SH-SY5Y (cell line): ENCODE measurements around the gene CCNYL1.

Source experiments
- GATA2 ChIP-seq: IDR thresholded peaks from 2 replicates; pipeline ENCODE4 v1.6.1; 2011; ENCODE audit warnings: mild to moderate bottlenecking, low read depth, low read length
- GATA3 ChIP-seq: IDR thresholded peaks from 2 replicates; pipeline ENCODE4 v1.6.1; 2011; ENCODE audit warnings: low read depth, mild to moderate bottlenecking, low read length, moderate library complexity

CCNYL1 gene

DNA sequence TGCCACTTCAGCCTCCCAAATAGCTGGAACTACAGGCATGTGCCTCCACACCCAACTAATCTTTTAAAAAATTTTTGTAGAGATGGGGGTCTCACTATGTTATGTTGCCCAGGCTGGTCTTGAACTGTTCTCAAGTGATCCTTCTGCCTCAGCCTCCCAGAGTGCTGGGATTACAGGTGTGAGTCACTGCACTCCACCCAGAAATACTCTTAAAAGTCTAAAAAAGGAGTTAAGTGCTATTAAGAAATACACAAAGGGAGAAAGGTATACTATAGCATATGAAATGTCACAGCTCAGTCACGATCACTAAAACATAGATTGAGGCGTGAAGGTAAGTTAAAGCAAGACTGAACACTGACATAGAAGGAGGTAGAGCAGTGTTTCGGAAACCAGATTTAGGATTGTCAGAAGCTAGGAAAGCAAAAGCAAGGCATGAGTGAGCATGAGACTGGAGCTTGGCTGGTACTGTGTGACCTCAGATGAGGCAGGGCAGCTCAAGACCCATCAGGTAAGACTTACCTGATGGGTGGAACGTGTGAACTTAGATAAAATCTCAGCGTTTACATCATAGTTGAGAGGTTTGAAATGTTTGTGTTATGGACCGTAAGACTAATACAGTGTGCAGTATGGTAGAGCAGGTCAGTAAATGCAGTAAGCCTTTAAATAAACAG, 9.2 kb downstream of the CCNYL1 start:
- TF ChIP-seq GATA2: no peak
- TF ChIP-seq GATA3: no peak

DNA sequence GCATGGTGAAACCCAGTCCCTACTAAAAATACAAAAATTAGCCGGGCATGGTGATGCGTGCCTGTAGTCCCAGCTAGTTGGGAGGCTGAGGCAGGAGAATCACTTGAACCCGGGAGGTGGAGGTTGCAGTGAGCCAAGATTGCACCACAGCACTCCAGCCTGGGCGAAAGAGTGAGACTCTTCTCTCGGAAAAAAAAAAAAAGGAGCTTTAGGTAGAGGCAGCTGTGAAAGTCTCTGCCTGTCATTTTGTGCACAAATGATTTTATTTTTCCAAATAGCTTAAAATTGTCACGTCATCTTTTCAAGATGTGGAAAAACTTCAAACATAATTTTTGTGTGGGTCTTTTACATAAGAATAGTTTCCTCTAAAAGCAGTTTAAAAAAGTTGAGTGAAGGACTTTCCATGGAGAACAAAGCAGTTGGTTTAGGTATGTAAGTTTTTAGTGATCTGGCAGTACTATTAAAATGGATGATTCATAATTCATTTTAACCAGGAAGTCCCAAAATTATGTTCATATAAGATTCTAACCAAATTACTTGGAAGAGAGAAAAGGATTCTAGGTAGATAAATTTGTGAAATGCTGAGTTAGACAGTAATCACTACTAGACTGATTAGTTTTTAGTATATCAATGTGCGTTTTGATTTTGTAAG, 11.5 kb downstream of the CCNYL1 start:
- TF ChIP-seq GATA2: no peak
- no peak for TF ChIP-seq GATA3

DNA sequence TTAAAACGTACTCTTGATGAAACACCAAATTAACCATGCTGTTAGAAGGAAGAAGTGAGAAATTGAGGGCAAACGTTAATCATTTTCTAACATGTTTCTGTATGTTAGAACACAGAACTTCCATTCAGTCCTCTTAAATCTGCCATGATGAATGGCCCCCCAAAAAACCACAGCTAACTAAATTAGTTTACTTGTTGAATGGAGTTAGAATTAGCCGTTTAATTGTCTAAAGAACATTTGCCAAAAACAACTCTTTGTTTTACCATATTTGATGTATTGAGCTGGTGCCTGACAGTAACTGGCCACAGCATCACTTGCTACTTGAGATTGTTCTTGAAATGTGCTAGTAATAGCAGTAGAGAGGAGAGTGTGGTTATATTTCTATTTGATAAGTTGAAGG, 12.7 kb downstream of the CCNYL1 start:
- no peak for TF ChIP-seq GATA2
- no peak for TF ChIP-seq GATA3

DNA sequence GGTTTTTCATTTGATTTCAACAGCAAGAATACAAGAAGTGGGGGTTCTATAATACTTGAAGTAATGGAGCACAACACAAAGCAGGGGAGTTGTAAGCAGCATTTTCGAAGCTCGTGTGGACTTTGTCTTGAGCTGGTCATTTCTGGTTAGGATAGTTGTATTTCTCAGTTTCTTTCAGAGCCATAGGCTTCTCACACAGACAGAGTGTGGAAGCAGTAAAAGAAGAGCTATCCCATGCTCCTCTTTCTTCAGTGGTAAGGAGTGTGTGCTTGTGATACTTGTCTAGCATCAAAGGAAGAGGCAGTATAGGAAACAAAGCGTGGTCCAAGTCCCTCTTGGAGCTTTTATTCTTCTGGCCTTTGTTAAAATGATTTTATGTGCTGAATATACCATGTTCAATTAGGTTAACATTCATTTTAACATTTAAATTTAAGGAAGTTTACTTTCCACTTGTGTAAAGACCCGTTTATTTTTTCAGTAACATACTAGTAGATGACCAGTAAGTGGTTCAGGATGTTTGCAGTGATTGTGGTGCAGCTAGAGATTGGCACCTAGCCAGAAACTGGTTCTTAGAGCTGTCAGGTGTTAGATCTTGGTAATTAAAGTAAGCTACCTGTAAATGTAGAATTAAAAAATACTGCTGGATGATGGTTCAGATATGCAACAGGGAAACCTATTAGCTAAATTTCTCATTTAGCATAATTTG, 14.6 kb downstream of the CCNYL1 start:
- TF ChIP-seq GATA2 (no peak), GATA3 (no peak)

DNA sequence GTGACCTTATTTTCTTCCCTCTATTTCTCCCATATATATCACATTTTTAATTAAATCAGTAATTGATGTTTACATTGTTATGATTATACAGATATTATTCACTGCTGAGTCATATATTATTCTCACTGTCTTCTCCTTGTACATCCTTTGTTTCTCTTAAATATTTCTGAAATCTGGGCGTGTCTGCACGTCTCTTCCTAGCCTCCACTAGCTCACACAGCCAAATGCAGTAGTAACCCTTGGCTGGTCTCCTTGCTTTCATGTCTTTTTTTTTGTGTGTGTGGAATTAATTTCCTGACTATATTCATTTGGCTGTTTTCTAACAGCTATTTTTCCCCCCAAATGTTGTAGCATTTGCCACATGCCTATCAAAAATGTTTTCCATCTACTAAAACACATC, 15.8 kb downstream of the CCNYL1 start:
- no peak for TF ChIP-seq GATA3
- no peak for TF ChIP-seq GATA2

DNA sequence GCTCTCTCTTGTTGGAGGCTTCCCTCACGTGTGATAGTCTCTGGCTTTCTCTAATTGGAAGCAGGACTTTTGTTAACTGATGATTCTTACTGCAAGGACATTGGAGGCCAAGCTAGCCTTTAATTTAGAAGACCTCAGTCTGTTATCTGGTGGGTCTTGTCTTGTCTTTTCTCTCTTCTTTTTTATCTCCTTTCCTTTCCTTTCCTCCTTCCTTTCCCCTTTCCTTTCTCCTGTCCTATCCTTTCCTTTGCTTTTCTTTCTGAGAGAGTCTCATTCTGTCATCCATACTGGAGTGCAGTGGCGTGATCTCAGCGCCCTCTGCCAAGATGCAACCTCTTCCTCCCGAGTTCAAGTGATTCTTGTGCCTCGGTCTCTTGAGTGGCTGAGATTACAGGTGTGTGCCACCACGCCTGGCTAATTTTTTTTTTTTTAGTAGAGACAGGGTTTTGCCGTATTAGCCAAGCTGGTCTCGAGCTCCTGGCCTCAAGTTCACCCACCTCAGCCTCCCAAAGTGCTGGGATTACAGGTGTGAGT, 18.1 kb downstream of the CCNYL1 start:
- TF ChIP-seq GATA3 (no peak), GATA2 (no peak)

DNA sequence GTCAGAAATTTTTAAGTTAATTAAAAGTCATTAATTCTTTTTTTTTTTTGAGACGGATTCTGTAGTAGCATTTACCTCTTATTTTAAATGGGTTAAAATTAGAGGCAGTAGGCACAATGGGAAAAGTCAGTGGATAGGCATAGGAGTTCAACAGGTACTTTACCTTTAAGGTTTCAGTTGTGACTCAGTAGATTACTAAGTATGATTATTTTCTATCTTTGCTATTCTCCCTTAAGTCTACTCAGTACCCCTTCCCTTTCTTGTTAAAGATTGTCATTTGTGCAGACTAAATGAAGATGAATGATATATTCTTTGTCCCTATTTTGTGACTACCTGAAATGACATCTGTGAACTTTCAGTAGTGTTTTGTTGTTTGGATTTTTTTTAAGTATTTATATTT, 19.7 kb downstream of the CCNYL1 start:
- TF ChIP-seq GATA2: no peak
- no peak for TF ChIP-seq GATA3

DNA sequence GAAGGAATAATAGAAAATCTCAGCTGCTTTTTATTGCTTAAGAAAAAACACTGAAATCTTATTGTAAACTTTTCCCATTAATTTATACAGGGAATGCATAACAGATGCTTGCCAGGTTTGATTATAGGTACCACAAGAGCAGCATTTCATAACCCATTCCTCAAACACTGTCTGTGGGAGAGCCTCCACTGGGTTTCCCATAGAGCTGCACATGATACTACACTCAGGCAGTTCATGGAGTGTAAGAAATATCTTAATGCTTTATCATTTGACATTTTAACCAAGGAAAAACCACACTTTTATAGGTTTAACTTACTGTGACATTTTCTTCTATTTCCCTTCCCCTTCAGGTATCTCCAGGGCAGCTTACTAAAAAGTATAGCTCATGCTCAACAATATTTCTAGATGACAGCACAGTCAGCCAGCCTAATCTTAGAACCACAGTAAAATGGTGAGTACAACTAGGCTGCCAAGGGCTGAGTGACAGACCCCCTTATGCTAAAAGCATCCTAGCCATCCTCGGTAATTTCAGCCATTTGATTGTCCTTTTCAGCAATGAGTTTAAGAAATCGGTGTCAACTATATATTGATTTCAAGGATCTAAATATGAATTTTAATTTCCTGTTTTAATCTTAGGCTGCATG, 22.3 kb downstream of the CCNYL1 start:
- TF ChIP-seq GATA3 (no peak), GATA2 (no peak)

DNA sequence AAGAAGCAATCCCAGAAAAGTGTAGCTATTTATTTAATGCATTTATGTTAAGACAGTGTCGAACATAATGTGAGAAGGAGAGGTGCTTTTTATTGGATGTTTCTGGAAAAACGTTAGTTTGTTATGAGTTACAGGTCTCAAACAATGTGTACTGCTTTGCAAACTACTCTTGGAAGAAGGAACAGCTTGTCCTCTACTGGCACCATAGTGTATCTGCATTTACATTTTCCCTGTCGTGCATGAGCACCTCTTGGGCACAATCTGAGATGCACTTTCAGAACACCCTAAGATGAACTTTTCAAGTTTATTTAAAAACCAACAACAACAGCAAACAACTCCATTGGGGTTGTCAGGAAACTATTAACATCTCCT, 22.8 kb downstream of the CCNYL1 start:
- TF ChIP-seq GATA2 (no peak), GATA3 (no peak)

DNA sequence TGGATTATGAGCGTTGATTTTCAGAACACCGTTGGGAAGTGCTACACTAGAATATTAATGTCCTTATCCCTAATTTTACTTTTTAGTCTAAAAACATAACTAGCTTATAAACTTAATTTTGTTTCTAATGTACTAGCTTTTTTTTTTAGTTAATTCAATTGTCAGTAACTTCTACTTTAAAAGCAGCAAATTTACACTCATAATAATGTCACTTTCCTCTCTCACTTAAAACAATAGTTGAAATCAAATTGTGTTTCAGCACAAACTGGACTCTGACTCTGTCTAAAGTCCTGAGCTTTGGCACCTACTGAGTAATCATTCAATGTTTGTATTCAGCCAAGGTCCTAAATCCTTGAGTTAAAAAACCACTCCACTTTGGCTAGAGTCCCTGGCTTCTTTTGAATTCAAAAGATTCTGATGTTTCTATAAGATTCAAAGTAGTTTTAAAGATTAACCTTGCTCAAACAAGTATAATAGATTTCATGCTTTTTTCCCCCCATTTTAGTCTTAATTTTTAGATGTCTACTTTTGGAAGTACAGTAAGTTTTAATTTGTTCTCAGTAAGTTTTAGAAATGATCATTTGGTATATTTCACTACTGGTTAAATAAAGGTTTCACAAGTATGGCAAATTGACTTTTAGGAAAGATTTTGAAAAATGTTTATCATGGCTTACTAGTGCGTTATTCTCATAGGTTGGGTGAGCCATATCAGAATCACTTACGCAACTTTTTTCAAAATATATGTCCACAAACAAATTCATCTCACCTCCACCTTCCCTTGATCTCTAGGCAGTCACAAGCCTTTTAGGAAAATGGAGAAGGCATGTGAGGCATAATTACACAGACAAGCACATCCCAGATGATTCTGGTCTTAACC, 23.4 kb downstream of the CCNYL1 start:
- TF ChIP-seq GATA2: no peak
- no peak for TF ChIP-seq GATA3

DNA sequence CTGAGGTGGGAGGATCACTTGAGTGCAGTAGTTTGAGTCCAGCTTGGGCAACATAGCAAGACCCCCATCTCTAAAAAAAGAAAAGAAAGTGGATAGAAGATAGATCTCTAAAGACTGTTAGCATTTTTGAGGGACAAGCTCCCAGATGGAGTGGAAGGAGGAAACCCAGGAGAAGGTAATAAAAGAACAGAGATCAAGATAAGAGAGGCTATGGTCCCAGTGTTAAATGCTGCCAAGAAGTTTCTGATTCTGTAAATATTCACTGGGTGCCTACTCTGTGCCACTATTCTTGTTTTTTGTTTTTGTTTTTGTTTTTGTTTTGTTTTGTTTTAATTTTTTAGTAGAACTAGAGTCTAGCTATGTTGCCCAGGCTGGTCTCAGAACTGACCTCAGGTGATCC, 32.1 kb downstream of the CCNYL1 start:
- TF ChIP-seq GATA2: no peak
- TF ChIP-seq GATA3: no peak

DNA sequence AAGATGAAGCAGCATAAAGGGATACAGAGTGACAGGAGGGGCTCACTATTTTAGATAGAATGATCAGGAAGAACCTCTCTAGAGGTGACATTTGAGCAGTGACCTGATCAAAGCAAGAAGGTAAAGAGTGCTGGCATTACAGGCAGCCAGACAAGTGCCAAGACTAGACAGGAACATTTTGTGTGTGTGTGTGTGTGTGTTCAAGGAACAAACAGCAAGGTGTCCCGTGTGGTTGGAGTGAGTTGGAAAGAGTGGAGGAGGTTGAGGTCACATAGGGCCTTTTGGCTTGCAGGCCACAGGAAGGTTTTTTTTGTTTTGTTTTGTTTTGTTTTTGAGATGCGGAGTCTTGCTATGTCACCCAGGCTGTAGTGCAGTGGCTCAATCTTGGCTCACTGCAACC, 32.6 kb downstream of the CCNYL1 start:
- TF ChIP-seq GATA3 (no peak), GATA2 (no peak)

DNA sequence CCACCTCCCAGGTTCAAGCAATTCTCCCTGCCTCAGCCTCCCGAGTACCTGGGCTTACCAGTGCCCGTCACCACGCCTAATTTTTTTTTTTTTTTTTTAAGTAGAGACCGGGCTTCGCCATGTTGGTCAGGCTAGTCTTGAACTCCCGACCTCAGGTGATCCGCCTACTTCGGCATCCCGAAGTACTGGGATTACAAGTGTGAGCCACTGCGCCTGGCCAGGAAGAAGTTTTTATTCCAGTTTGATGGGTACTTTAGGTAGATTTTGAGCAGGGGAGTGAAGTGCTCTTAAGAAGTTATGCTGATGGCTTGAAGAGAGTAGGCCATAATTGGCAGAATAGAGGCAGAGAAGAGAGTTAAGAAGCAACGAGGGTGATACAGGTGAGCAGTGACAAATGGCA, 33.0 kb downstream of the CCNYL1 start:
- no peak for TF ChIP-seq GATA3
- TF ChIP-seq GATA2: no peak
